ENCODE data around the gene ZNF423.

ZNF423 gene

DNA sequence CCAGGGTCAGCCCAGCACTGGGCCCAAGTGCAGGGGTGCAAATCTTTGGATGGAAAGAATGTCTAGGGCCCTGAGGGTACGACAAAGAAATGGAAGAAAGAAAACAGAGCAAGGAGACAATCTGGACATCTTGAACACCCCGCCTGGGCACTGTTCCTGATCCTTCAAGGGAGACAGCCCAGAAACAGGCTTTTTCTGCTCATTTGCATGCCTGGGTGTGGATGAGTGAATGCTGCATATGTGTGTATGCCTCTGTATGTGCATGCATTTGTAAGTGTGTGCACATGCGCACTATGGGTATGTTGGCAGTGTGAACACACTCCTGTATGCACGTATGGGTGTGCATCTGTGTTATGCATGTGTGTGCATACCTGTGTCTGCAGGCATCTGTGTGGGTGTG, 79.2 kb downstream of the ZNF423 start:
- TF ChIP-seq TAF1 (IDR thresholded peaks at IDR 0.05; ENCODE audit: borderline replicate concordance, insufficient read depth, low read length) (no peak), SIN3A (IDR thresholded peaks at IDR 0.05; ENCODE audit: borderline replicate concordance, insufficient read depth, low read length) (no peak), POLR2AphosphoS5 (IDR thresholded peaks at IDR 0.05; ENCODE audit: low read depth, low read length) (no peak), FOXP2 (optimal IDR thresholded peaks at IDR 0.05; ENCODE audit: borderline replicate concordance, extremely low read depth, extremely low read length, insufficient read depth) (no peak)
- TF ChIP-seq, protein P1, sequence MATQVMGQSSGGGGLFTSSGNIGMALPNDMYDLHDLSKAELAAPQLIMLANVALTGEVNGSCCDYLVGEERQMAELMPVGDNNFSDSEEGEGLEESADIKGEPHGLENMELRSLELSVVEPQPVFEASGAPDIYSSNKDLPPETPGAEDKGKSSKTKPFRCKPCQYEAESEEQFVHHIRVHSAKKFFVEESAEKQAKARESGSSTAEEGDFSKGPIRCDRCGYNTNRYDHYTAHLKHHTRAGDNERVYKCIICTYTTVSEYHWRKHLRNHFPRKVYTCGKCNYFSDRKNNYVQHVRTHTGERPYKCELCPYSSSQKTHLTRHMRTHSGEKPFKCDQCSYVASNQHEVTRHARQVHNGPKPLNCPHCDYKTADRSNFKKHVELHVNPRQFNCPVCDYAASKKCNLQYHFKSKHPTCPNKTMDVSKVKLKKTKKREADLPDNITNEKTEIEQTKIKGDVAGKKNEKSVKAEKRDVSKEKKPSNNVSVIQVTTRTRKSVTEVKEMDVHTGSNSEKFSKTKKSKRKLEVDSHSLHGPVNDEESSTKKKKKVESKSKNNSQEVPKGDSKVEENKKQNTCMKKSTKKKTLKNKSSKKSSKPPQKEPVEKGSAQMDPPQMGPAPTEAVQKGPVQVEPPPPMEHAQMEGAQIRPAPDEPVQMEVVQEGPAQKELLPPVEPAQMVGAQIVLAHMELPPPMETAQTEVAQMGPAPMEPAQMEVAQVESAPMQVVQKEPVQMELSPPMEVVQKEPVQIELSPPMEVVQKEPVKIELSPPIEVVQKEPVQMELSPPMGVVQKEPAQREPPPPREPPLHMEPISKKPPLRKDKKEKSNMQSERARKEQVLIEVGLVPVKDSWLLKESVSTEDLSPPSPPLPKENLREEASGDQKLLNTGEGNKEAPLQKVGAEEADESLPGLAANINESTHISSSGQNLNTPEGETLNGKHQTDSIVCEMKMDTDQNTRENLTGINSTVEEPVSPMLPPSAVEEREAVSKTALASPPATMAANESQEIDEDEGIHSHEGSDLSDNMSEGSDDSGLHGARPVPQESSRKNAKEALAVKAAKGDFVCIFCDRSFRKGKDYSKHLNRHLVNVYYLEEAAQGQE (IDR thresholded peaks at IDR 0.05; ENCODE audit: insufficient read depth in 1 of 2, low read depth in 2 of 2, low read length in 2 of 2) = no peak

DNA sequence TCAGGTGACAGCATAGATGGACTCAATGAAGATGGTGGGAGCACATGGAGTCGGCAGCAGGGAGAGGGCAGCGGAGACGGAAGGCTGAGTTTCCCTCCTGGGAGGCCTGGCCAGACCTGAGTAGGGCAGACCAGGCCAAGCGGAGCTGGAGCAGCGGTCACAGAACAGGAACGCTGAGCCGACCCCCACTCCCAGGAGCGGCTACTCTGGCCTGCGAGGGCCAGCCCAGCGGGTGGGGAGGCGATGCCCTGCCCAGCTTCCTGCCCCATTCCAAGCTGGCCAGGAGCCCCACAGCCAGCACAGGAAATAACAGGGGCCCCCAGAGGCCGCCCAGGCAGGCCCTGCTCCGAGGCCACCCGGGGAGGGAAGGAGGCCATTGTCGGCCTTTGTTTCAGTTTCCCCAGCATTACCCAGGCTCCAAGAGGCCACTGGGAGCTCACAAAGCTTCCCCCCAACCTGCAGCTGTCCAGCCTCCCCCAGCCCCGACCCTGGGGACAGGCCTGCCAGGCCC, 79.8 kb downstream of the ZNF423 start:
- no peak for TF ChIP-seq TAF1 (IDR thresholded peaks at IDR 0.05; ENCODE audit: borderline replicate concordance, insufficient read depth, low read length)
- TF ChIP-seq, protein P1 (IDR thresholded peaks at IDR 0.05; ENCODE audit: insufficient read depth in 1 of 2, low read depth in 2 of 2, low read length in 2 of 2) = no peak
- TF ChIP-seq POLR2AphosphoS5 (IDR thresholded peaks at IDR 0.05; ENCODE audit: low read depth, low read length) = no peak
- no peak for TF ChIP-seq SIN3A (IDR thresholded peaks at IDR 0.05; ENCODE audit: borderline replicate concordance, insufficient read depth, low read length)
- TF ChIP-seq FOXP2 (optimal IDR thresholded peaks at IDR 0.05; ENCODE audit: borderline replicate concordance, extremely low read depth, extremely low read length, insufficient read depth) = no peak

DNA sequence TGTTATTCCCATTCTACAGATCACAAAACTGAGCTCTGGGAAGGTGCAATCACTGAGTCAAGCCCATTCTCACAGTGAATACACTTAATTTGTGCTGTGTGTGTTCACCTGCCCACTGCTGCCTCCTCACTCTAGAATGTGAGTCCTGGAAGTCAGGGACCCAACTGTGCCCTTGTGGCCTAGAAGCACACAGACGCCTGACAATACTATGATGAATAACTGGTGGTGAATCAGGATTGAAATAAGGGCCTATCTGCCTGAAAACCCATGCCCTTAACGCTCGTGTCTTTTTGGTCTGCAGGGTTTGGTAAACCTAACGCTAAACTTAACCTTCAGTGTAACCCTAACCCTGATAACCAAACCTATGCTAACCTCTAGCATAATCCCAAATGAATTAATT, 80.3 kb downstream of the ZNF423 start:
- TF ChIP-seq TAF1 (IDR thresholded peaks at IDR 0.05; ENCODE audit: borderline replicate concordance, insufficient read depth, low read length) = no peak
- TF ChIP-seq FOXP2 (optimal IDR thresholded peaks at IDR 0.05; ENCODE audit: borderline replicate concordance, extremely low read depth, extremely low read length, insufficient read depth) = no peak
- TF ChIP-seq, protein P1 (IDR thresholded peaks at IDR 0.05; ENCODE audit: insufficient read depth in 1 of 2, low read depth in 2 of 2, low read length in 2 of 2) = no peak
- no peak for TF ChIP-seq POLR2AphosphoS5 (IDR thresholded peaks at IDR 0.05; ENCODE audit: low read depth, low read length)
- TF ChIP-seq SIN3A (IDR thresholded peaks at IDR 0.05; ENCODE audit: borderline replicate concordance, insufficient read depth, low read length) = no peak

DNA sequence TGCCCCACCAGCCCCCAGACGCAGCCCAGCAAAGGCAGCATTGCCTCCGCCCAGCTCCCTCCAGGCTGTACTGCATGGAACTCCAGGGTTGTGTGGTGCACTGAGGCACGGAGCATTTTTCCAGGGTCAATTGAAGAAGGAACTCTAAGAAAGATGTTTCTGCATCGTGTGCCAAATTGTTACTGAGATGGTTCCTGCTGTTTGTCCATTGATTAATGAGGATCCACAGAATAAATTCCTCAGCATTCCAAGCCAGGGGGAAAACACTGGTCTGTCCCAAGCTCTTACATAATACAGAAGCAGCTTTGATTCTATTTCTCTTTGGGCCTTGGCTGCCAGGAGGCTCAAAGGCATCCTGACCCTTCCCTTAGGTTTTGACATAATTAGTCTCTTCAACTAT, 80.9 kb downstream of the ZNF423 start:
- no peak for TF ChIP-seq POLR2AphosphoS5 (IDR thresholded peaks at IDR 0.05; ENCODE audit: low read depth, low read length)
- TF ChIP-seq TAF1 (IDR thresholded peaks at IDR 0.05; ENCODE audit: borderline replicate concordance, insufficient read depth, low read length) = no peak
- TF ChIP-seq, protein P1 (IDR thresholded peaks at IDR 0.05; ENCODE audit: insufficient read depth in 1 of 2, low read depth in 2 of 2, low read length in 2 of 2) = no peak
- TF ChIP-seq FOXP2 (optimal IDR thresholded peaks at IDR 0.05; ENCODE audit: borderline replicate concordance, extremely low read depth, extremely low read length, insufficient read depth) = no peak

Measured in PFSK-1 (cell line).